ENCODE data around the gene KANK4.

DNA sequence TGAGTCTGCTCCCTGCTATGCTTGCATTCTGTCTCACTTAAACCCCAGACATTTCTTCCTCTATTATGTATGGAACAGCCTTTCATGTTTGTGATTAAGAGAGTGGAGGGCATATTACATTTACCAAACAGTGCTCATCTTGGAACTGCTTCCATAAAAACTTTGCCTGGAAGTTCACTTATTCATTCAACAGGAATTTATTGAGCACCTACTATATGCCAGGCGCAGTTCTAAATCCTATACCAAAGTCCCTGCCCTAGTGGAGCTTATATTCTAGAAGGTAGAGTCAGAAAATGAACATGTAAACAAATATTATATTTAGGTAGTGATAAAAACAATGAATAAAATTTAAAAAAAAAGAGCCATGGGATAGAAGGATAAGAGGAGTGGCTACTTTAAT, 49.8 kb downstream of the KANK4 start:
- TF ChIP-seq POLR2A (IDR thresholded peaks at IDR 0.05) (no peak), POLR2AphosphoS5 (IDR thresholded peaks at IDR 0.05) (no peak)
- TF ChIP-seq, protein P1, sequence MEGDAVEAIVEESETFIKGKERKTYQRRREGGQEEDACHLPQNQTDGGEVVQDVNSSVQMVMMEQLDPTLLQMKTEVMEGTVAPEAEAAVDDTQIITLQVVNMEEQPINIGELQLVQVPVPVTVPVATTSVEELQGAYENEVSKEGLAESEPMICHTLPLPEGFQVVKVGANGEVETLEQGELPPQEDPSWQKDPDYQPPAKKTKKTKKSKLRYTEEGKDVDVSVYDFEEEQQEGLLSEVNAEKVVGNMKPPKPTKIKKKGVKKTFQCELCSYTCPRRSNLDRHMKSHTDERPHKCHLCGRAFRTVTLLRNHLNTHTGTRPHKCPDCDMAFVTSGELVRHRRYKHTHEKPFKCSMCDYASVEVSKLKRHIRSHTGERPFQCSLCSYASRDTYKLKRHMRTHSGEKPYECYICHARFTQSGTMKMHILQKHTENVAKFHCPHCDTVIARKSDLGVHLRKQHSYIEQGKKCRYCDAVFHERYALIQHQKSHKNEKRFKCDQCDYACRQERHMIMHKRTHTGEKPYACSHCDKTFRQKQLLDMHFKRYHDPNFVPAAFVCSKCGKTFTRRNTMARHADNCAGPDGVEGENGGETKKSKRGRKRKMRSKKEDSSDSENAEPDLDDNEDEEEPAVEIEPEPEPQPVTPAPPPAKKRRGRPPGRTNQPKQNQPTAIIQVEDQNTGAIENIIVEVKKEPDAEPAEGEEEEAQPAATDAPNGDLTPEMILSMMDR (IDR thresholded peaks at IDR 0.05): no peak
